GM08714 (cell line): ENCODE results near the gene AGRP.
A peak's percentile ranks its signal among the peaks of the same experiment; 100 is the strongest.
"Not testable (repeated sequence)": the region's sequence is repeated elsewhere in the genome, so short reads cannot be mapped to it uniquely, and the experiment has no call there.

Source experiments
- H3K4me3 ChIP-seq: fragments of 200-500 bp; sonication (Bioruptor generic); 2 replicates; pipeline ENCODE4 v1.5.1; 2014; ENCODE audit warnings: mild to moderate bottlenecking, low read length, inconsistent platforms
- ZNF274 ChIP-seq: IDR thresholded peaks from 2 replicates; pipeline ENCODE4 v1.6.1; 2012; ENCODE audit warnings: mild to moderate bottlenecking, low read depth, low read length

Gene AGRP

GRCh38 chr16:67516296-67517154 lies 33.2 kb upstream of the AGRP start:
- TF ChIP-seq ZNF274, result no peak

GRCh38 chr16:67514382-67514828 lies 31.1 kb upstream of the AGRP start:
- no peak for TF ChIP-seq ZNF274
- H3K4me3 ChIP-seq, result no peak overlapping the region; the same call in 1 of the 2 replicates

More at GRCh38 chr16:67516296-67517154, 33.2 kb upstream of the AGRP start:
- H3K4me3 ChIP-seq, result no peak overlapping the region

- H3K4me3 ChIP-seq, result not testable (repeated sequence)
Observed at GRCh38 chr16:67513892-67514291, 30.5 kb upstream of the AGRP start.

- no peak overlapping the region for H3K4me3 ChIP-seq
- no peak for TF ChIP-seq ZNF274
Observed at GRCh38 chr16:67509016-67509415, 25.7 kb upstream of the AGRP start.

GRCh38 chr16:67506468-67506867 lies 23.1 kb upstream of the AGRP start:
- no peak for TF ChIP-seq ZNF274
- no peak overlapping the region for H3K4me3 ChIP-seq

- no peak for TF ChIP-seq ZNF274
- no peak overlapping the region for H3K4me3 ChIP-seq
Observed at GRCh38 chr16:67504031-67505021, 21.0 kb upstream of the AGRP start.

- no peak overlapping the region for H3K4me3 ChIP-seq
- TF ChIP-seq ZNF274, result no peak
Observed at GRCh38 chr16:67499106-67499505, 15.8 kb upstream of the AGRP start.

- no peak for TF ChIP-seq ZNF274
- H3K4me3 ChIP-seq, result no peak overlapping the region
Observed at GRCh38 chr16:67490335-67491096, 7.2 kb upstream of the AGRP start.

- no peak for TF ChIP-seq ZNF274
- peak overlapping the region; percentile 1; the same call in 1 of the 2 replicates for H3K4me3 ChIP-seq
Observed at GRCh38 chr16:67489401-67490083, 6.2 kb upstream of the AGRP start.

GRCh38 chr16:67487561-67487960 lies 4.2 kb upstream of the AGRP start:
- not testable (repeated sequence) for H3K4me3 ChIP-seq

GRCh38 chr16:67486805-67487204 lies 3.5 kb upstream of the AGRP start:
- no peak for TF ChIP-seq ZNF274
- no peak overlapping the region for H3K4me3 ChIP-seq

- no peak overlapping the region for H3K4me3 ChIP-seq
- TF ChIP-seq ZNF274, result no peak
Observed at GRCh38 chr16:67483731-67484525, 581 bp upstream of the AGRP start.
